Measurements from ENCODE around the gene MLIP.

GRCh38 chr6:54307439-54307910, 196.2 kb downstream of the MLIP start:
- TF ChIP-seq, protein P1, sequence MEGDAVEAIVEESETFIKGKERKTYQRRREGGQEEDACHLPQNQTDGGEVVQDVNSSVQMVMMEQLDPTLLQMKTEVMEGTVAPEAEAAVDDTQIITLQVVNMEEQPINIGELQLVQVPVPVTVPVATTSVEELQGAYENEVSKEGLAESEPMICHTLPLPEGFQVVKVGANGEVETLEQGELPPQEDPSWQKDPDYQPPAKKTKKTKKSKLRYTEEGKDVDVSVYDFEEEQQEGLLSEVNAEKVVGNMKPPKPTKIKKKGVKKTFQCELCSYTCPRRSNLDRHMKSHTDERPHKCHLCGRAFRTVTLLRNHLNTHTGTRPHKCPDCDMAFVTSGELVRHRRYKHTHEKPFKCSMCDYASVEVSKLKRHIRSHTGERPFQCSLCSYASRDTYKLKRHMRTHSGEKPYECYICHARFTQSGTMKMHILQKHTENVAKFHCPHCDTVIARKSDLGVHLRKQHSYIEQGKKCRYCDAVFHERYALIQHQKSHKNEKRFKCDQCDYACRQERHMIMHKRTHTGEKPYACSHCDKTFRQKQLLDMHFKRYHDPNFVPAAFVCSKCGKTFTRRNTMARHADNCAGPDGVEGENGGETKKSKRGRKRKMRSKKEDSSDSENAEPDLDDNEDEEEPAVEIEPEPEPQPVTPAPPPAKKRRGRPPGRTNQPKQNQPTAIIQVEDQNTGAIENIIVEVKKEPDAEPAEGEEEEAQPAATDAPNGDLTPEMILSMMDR (IDR thresholded peaks at IDR 0.05; ENCODE audit: low read length): no peak
- no peak for TF ChIP-seq EZH2 (IDR thresholded peaks at IDR 0.05; ENCODE audit: borderline replicate concordance, low read length)
